Mononuclear cell (primary cell): ENCODE data around the gene DMAC2L. TPM values are rescaled to one million over a fixed set of nuclear protein-coding genes. Genes with fewer than 3 reads are reported as not detected.

Experiments used
- total RNA-seq: library from RNA; depleted of rRNA; stranded (reverse); fragments of >200 nt; gene quantifications from one replicate; pipeline ENCODE4 v1.2.3, GENCODE V29; 2012

The DMAC2L gene
- total RNA-seq, 1 donor, result 12.8 TPM

Other genes with a start within 250 kb of the DMAC2L start
- 18.5 TPM for gene VCPKMT, start 195.8 kb upstream of the DMAC2L start, total RNA-seq
- 70.8 TPM for gene SOS2, start 80.7 kb upstream of the DMAC2L start, total RNA-seq
- 1.2 TPM for gene L2HGDH, start 95 bp upstream of the DMAC2L start, total RNA-seq
- gene CDKL1, start 84.6 kb downstream of the DMAC2L start, total RNA-seq, result 4.6 TPM
- gene MAP4K5, start 220.2 kb downstream of the DMAC2L start, total RNA-seq, result 53.0 TPM
- gene ATL1, start 247.8 kb downstream of the DMAC2L start, total RNA-seq, result 5.7 TPM